Thymus (tissue), 11 donors: Measurements from ENCODE around the gene TDRD6. TPM values are rescaled to one million over a fixed set of nuclear protein-coding genes. Genes with fewer than 3 reads are reported as not detected.
A peak's percentile ranks its signal among the peaks of the same experiment; 100 is the strongest.

Source experiments
- DNase-seq, 9 donors: peaks; one replicate each; pipeline ENCODE4 v3.0.0-alpha.2; 2013; ENCODE audit warnings: low spot score in 9 of 9, low read depth in 6 of 9, missing footprints in 1 of 9
- H3K27ac ChIP-seq, 2 donors: one replicate each; pipeline ENCODE4 v1.5.1; 2013; ENCODE audit warnings: control low read depth in 1 of 2, low read depth in 1 of 2, low read length in 1 of 2, mild to moderate bottlenecking in 1 of 2, moderate library complexity in 1 of 2
- H3K27me3 ChIP-seq, 2 donors: one replicate each; pipeline ENCODE4 v1.5.1; 2013; ENCODE audit warnings: low read length in 1 of 2; ENCODE audit not compliant: control insufficient read depth in 2 of 2, insufficient read depth in 1 of 2
- H3K36me3 ChIP-seq, 2 donors: one replicate each; pipeline ENCODE4 v1.5.1; 2013; ENCODE audit warnings: low read length in 1 of 2, mild to moderate bottlenecking in 1 of 2, moderate library complexity in 1 of 2; ENCODE audit not compliant: control insufficient read depth in 2 of 2, insufficient read depth in 2 of 2
- H3K4me1 ChIP-seq, 2 donors: one replicate each; pipeline ENCODE4 v1.5.1; 2013; ENCODE audit warnings: low read length in 2 of 2; ENCODE audit not compliant: control insufficient read depth in 2 of 2, insufficient read depth in 2 of 2
- H3K4me3 ChIP-seq, 2 donors: one replicate each; pipeline ENCODE4 v1.5.1; 2013; ENCODE audit warnings: low read length in 2 of 2, control low read depth in 1 of 2, mild to moderate bottlenecking in 1 of 2
- H3K9me3 ChIP-seq, 2 donors: one replicate each; pipeline ENCODE4 v1.5.1; 2013; ENCODE audit warnings: low read length in 1 of 2, mild to moderate bottlenecking in 1 of 2; ENCODE audit not compliant: control insufficient read depth in 2 of 2, insufficient read depth in 1 of 2
- WGBS: extraction: QIAGEN DNeasy Blood & Tissue Kit; methylation state at CpG from one replicate; pipeline ENCODE4 v1.1.7; 2013; 5-methylcytosine and 5-hydroxymethylcytosine counted together
- polyA plus RNA-seq: library from polyadenylated mRNA; stranded (reverse); fragments of 200-250 nt; gene quantifications from one replicate; pipeline ENCODE4 v1.2.3, GENCODE V29; 2013
- total RNA-seq: library from RNA; stranded (reverse); fragments of 120-200 nt; gene quantifications from one replicate; pipeline ENCODE4 v1.2.4, GENCODE V29; 2013
- donor health status: healthy.

Gene TDRD6
- total and polyA plus RNA-seq, 2 donors: 0.09 to 0.30 TPM

GRCh38 chr6:46704562-46704961, 16.9 kb downstream of the TDRD6 start:
- no peak overlapping the region for H3K4me3 ChIP-seq
- WGBS: 5% methylated on average over 3 of the region's 3 CpGs
- H3K27me3 ChIP-seq: no peaks in the 10 kb centered on the region
- no peak overlapping the region for H3K27ac ChIP-seq
- no peaks in the 10 kb centered on the region for H3K36me3 ChIP-seq
- no peaks in the 10 kb centered on the region for H3K9me3 ChIP-seq
- peak in 3 of 9 donors; percentile 0 to 15 (median 0) for DNase-seq
- H3K4me1 ChIP-seq: no peaks in the 10 kb centered on the region

- Histone ChIP-seq H3K9me3 (no peaks in the 10 kb centered on the region), H3K27me3 (no peaks in the 10 kb centered on the region), H3K27ac (no peak overlapping the region), H3K4me3 (no peak overlapping the region), H3K36me3 (no peaks in the 10 kb centered on the region), H3K4me1 (no peaks in the 10 kb centered on the region)
- no peak for DNase-seq
- 87% methylated on average over 2 of the region's 2 CpGs for WGBS
These were observed 18.8 kb downstream of the TDRD6 start for GRCh38 chr6:46706464-46706863.

- Histone ChIP-seq H3K27ac (no peak overlapping the region), H3K4me1 (no peaks in the 10 kb centered on the region), H3K9me3 (no peaks in the 10 kb centered on the region), H3K27me3 (no peaks in the 10 kb centered on the region), H3K36me3 (no peaks in the 10 kb centered on the region), H3K4me3 (no peak overlapping the region)
- DNase-seq: no peak
- WGBS: 98% methylated on average over 1 of the region's 1 CpG
These were observed 23.8 kb downstream of the TDRD6 start for GRCh38 chr6:46711491-46711890.

GRCh38 chr6:46715141-46715540, 27.5 kb downstream of the TDRD6 start:
- no peaks in the 10 kb centered on the region for H3K27me3 ChIP-seq
- H3K9me3 ChIP-seq: no peaks in the 10 kb centered on the region
- no peaks in the 10 kb centered on the region for H3K4me1 ChIP-seq
- DNase-seq: no peak
- H3K27ac ChIP-seq: no peak overlapping the region
- H3K36me3 ChIP-seq: no peaks in the 10 kb centered on the region
- no peak overlapping the region for H3K4me3 ChIP-seq

GRCh38 chr6:46719099-46719498, 31.4 kb downstream of the TDRD6 start:
- no peaks in the 10 kb centered on the region for H3K27me3 ChIP-seq
- 94% methylated on average over 1 of the region's 1 CpG for WGBS
- H3K27ac ChIP-seq: no peak overlapping the region
- no peaks in the 10 kb centered on the region for H3K9me3 ChIP-seq
- no peak overlapping the region for H3K4me3 ChIP-seq
- no peaks in the 10 kb centered on the region for H3K4me1 ChIP-seq
- H3K36me3 ChIP-seq: no peaks in the 10 kb centered on the region
- DNase-seq: no peak

- no peaks in the 10 kb centered on the region for H3K27me3 ChIP-seq
- no peak for DNase-seq
- no peak overlapping the region for H3K4me3 ChIP-seq
- H3K27ac ChIP-seq: no peak overlapping the region
- no peaks in the 10 kb centered on the region for H3K36me3 ChIP-seq
- 92% methylated on average over 1 of the region's 1 CpG for WGBS
- H3K4me1 ChIP-seq: no peaks in the 10 kb centered on the region
- H3K9me3 ChIP-seq: no peaks in the 10 kb centered on the region
These were observed 32.7 kb downstream of the TDRD6 start for GRCh38 chr6:46720401-46720800.

- no peaks in the 10 kb centered on the region for H3K9me3 ChIP-seq
- WGBS: 93% methylated on average over 1 of the region's 1 CpG
- H3K27me3 ChIP-seq: peaks cover 8 to 23% of the 10 kb centered on the region in 2 donors
- H3K27ac ChIP-seq: no peak overlapping the region
- H3K4me1 ChIP-seq: peaks cover 0 to 3% of the 10 kb centered on the region in 2 donors
- no peaks in the 10 kb centered on the region for H3K36me3 ChIP-seq
- H3K4me3 ChIP-seq: no peak overlapping the region
- DNase-seq: no peak
These were observed 42.2 kb downstream of the TDRD6 start for GRCh38 chr6:46729787-46730326.

- no peak for DNase-seq
- Histone ChIP-seq H3K4me1 (peaks cover 0 to 3% of the 10 kb centered on the region in 2 donors), H3K4me3 (no peak overlapping the region), H3K36me3 (no peaks in the 10 kb centered on the region), H3K27ac (no peak overlapping the region), H3K9me3 (no peaks in the 10 kb centered on the region), H3K27me3 (peaks cover 19 to 34% of the 10 kb centered on the region in 2 donors)
- WGBS: 26% methylated on average over 4 of the region's 4 CpGs
These were observed 43.3 kb downstream of the TDRD6 start for GRCh38 chr6:46730921-46731461.

GRCh38 chr6:46733341-46733801, 45.7 kb downstream of the TDRD6 start:
- 88% methylated on average over 2 of the region's 2 CpGs for WGBS
- H3K4me3 ChIP-seq: no peak overlapping the region
- no peak overlapping the region for H3K27ac ChIP-seq
- H3K9me3 ChIP-seq: no peaks in the 10 kb centered on the region
- H3K36me3 ChIP-seq: no peaks in the 10 kb centered on the region
- H3K4me1 ChIP-seq: peaks cover 0 to 3% of the 10 kb centered on the region in 2 donors
- no peak for DNase-seq
- H3K27me3 ChIP-seq: peaks cover 27 to 50% of the 10 kb centered on the region in 2 donors
